GM12873 (cell line): ENCODE data around the gene ERICH2.

Experiments used
- CTCF ChIP-seq: IDR thresholded peaks from 2 replicates; pipeline ENCODE4 v1.5.1; 2012; ENCODE audit warnings: low read depth, mild to moderate bottlenecking, moderate library complexity, low read length, control low read depth; ENCODE audit not compliant: insufficient read depth; ENCODE audit errors: missing control alignments

The ERICH2 gene

GRCh38 chr2:170818752-170819470 is 48.7 kb downstream of the ERICH2 start:
- TF ChIP-seq CTCF, result no peak

GRCh38 chr2:170819680-170820664 is 49.8 kb downstream of the ERICH2 start:
- TF ChIP-seq CTCF, result no peak

GRCh38 chr2:170820757-170821530 is 50.8 kb downstream of the ERICH2 start:
- no peak for TF ChIP-seq CTCF

GRCh38 chr2:170821531-170822289 is 51.5 kb downstream of the ERICH2 start:
- TF ChIP-seq CTCF, result no peak

- TF ChIP-seq CTCF, result peak; percentile 38
Measured at GRCh38 chr2:170822290-170823087, 52.3 kb downstream of the ERICH2 start.
